HEK293 (cell line): ENCODE measurements around the gene PDCL2.

Experiments
- KLF9 ChIP-seq: fragments of 450-650 bp; formaldehyde crosslinking; IDR thresholded peaks from 2 replicates; pipeline ENCODE4 v1.5.1; 2016; ENCODE audit warnings: missing biosample characterization, missing genetic modification characterization, low read depth
- ZNF629 ChIP-seq: fragments of 450-650 bp; formaldehyde crosslinking; IDR thresholded peaks from 2 replicates; pipeline ENCODE4 v1.5.1; 2017; ENCODE audit warnings: missing biosample characterization, missing genetic modification characterization

PDCL2 gene

DNA sequence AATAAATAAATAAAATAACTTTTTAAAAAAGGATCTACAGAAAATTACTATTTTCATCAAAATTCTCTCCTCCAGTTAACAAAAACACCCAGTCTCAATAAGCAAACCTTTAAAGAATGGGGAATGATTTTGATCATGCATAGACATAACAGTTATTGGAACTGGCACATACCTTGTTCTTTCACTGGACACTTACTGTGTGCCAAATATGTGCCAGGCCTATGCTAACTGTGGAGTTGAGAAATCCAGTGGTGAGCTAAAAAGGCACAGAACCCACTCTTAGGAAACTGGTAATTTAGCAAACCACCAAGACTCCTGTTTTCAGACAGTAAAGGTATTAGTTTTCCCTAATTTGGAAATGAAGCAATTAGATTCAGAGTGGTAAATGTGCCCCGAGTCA lies 84.4 kb downstream of the PDCL2 start (continued):
- TF ChIP-seq ZNF629 = no peak
- no peak for TF ChIP-seq KLF9 (tag by site-specific recombination)
